HG02981 (cell line): ENCODE data around the gene SPATA6L.
"Not testable (repeated sequence)": the region's sequence is repeated elsewhere in the genome, so short reads cannot be mapped to it uniquely, and the experiment has no call there.

Experiments used
- ATAC-seq: cut with Tn5 transposase; IDR thresholded peaks from one replicate; pipeline ENCODE4 v1.9.1; 2021; ENCODE audit warnings: mild to moderate bottlenecking, moderate library complexity; ENCODE audit not compliant: unreplicated experiment

Gene SPATA6L

DNA sequence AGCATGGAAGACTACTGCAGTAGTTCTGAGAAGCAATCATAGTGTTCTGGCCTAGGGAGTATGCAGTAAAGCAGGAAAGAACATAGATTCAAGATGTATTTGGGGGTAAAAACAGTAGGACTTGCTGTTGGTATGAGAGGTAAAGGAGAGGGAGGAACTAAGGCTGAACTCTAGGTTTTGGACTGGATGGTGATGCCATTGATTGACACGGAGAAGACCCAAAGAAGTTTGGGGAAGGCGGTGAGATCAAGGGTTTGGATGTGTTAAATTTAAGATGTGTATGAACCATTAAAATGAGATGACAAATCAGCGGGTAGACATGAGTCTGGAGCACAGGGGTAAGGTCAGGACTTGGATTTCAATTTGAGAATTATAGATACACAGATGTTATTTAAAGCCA is 11.1 kb upstream of the SPATA6L start:
- no peak for ATAC-seq

DNA sequence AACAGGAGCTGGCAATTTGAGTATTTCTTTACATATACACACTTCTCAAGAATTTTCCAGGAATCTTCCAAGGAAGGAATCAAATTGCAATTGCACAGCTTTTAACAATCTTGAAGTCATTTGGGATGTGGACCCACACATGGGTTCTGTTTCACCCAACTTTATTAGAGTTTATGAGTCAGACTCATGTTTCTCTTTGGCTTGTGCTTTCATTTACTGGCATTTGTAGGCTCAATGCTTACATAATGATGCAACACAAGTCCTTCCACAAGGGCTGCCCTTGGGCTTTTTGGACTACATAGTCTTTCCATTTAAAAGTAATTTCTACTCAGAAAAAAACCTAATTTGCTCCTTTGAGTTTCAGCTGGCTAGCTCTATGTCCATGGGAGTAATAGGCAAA is 8.5 kb upstream of the SPATA6L start:
- no peak for ATAC-seq

DNA sequence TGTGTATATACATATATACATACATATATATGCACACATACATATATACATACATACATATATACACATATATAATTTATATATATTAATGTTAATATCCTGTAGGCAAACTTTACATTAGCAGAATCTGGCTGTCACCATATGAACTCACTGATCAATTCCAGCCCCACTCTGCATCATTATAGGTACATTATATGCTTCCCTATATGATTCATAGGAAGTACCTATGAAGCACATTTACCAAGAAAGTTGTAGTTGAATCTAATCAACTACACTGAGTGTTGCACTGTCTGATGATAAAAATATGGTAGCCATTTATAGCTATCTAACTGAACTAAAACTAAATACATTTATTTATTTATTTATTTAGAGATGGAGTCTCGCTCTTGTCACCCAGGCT is 5.5 kb upstream of the SPATA6L start:
- no peak for ATAC-seq

DNA sequence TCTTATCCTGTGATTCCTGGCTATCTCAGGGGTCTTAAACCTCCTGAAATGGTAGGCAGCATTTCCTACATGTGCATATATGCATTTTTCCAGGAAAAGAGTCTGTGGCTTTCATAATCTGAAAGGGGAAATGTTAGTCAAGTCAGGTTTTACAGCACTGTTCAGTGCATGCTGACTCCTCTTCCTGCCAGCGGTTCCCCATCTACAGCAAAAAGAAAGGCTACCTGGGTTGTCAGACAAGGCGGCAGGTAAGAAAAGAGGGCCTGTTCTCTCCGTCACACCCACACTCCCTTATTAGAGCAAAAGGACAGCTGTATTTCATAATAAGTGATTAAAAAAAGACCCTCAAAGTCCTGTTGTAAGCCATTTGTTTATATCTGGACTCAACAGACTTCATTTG is 4.3 kb upstream of the SPATA6L start:
- no peak for ATAC-seq

DNA sequence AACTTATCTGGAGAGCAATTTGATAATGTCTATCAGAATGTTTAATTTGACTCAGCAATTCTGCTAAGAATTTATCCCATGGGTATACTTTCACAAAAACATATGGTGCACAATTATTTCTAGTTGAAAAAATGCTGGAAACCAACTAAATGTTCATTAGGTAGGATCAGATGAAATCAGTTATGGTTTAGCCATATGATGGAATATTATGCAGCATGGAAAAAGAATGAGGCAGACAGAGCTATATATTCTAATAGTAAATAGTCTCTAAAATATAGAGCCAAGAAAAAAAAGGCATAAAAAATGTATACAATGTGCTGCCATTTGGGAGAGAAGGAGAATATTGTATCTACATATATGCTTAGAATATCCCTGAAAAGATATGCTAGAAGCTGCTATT is 3.6 kb upstream of the SPATA6L start:
- no peak for ATAC-seq

DNA sequence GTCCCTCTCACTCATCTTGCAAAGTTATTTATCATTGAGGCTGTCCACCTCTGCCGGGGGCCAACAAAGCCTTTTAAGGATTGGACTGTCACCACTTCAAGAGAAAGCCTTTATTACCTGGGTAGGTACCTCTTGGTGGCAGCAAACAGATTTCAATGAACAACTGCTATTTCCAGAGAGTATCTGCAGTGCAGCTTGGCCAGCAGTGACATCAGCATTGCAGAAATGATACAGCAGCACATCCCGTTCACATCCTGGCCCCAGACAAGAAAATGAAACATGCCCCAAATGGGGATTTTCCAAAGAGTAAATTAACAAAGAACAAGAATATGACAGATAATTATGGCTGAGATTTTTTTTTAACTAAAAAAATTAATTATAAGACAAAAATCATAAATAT is 2.3 kb upstream of the SPATA6L start:
- ATAC-seq = no peak

DNA sequence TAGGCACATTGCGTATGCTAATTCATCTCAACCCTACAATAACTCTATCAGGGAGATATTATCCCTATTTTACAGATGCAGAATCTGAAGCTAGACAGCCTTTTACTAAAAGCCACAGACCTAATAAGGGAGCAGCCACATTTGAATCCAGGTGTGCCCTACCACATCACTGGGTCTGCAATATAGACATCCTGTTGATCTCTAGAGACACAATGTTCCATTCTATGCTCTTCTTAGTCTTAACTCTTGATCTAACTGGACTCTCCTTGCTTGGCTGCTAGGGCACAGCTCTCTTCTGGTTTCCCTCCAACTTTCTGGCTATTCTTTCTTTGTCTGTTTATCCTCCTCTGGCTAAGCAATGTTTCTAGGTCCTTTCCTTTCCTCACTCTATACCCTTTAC is 1.4 kb upstream of the SPATA6L start:
- ATAC-seq = no peak

DNA sequence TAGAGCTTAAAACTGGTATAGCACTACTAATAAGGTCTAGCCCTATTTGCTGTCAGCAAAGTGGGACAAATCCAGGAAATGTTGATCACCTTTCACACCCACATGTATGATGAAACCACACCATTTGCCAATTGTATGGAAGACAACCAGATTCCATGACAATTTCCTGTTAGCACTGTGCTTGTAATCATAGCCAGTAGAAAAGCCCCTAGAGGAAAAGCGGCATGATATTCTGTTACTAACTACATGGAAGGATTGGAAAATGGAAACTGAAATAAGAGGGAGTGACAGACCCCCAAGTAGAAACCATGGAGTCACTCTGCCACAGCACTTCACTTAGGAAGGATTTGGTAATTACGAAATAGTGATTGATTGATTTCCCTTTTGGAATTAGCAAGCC is 923 bp downstream of the SPATA6L start:
- ATAC-seq = no peak

DNA sequence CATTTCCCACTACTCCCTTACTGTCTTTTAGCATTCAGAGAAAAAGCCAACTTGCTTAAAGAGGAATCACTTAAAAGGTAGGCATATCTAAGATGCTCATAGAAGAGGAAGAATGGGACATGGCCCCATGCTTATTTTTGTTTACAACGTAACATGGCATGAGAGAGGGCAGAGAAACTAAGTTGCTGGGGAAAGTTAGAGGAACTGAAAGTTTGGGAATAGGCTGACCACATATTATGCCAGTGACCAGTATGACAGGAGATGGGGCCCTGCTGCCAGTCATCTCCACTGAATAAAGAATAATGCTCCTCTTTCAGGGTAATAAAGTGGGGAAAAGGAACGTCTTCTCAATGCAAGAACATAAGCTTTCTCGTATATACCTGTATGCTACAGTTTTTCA is 2.3 kb downstream of the SPATA6L start:
- no peak for ATAC-seq

DNA sequence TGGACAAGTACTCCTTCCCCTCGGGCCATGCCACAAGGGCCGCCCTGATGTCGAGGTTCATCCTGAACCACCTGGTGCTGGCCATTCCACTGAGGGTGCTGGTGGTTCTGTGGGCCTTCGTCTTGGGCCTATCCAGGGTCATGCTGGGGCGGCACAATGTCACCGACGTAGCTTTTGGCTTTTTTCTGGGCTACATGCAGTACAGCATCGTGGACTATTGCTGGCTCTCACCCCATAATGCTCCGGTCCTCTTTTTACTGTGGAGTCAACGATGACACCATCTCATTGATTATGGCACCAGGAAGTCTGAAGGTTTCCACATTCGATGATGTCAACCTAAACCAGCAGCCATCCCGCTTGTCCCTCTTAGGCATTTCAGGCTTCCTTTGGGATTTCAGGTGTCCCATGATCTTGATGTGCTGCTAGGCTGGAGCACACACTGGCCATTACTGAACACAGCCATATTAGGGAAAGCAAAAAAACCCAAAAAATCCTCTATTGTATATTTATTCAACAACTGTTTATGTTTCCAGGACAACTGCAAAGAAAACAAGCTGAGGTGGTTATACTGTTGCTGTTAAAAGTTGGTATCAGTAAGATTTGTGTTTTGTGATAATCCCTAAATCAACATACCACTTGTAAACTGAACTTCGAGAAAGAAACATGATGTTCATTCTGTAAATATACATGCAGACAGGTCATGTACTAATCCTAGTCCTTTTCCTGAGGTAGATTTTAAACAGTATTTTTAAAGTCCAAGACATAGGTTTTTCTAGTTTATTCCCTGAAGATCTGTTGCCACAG is 3.1 kb downstream of the SPATA6L start:
- ATAC-seq = no peak

DNA sequence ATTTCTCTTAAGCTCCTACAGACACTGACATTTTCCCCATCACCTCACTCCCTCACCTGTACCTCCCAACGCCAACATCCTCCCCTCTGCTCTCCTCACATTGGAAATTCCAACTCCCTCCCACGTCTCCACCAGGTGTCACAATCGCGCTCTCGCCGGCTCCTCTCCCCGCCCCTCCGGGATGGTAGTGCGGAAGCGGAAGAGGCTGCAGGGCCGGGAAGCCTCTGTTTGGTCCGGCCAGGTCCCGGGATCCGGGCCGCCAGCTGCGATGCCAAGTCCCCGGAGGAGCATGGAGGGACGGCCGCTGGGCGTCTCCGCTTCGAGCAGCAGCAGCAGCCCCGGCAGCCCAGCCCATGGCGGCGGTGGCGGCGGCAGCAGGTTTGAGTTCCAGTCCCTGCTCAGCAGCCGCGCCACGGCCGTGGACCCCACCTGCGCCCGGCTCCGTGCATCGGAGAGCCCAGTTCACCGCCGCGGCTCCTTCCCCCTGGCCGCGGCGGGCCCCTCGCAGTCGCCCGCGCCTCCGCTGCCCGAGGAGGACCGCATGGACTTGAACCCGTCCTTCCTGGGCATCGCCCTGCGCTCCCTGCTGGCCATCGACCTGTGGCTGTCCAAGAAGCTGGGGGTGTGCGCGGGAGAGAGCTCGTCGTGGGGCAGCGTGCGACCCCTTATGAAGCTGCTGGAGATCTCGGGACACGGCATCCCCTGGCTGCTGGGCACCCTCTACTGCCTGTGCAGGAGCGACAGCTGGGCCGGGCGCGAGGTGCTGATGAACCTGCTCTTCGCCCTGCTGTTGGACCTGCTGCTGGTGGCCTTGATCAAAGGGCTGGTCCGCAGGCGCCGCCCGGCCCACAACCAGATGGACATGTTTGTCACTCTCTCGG is 3.9 kb downstream of the SPATA6L start, which contains the start of gene PLPP6:
Gene PLPP6 (plus strand): TSS at position 187 of the 881 bp plus-strand sequence. CDS start 82 bp downstream, at position 269.
- ATAC-seq = peak; percentile 82

DNA sequence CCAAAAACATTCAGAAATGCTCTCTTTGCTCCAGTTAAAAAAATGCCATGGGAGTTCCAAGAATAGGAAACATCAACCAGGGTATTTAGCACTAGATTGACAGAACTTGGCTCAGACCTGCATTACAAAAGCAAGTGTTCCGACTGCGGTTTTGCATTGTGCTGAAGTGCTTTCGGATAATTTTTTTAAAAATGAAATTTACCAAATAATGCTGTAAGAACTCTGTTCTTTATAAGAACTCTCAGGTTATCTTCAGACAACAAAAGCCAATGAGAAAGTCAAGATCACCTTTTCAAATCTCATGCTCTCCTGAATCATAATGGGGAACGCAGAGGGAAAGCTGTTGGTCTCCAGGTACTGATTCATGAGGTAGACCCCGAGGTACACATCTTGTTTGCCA is 4.7 kb downstream of the SPATA6L start:
- ATAC-seq = no peak

DNA sequence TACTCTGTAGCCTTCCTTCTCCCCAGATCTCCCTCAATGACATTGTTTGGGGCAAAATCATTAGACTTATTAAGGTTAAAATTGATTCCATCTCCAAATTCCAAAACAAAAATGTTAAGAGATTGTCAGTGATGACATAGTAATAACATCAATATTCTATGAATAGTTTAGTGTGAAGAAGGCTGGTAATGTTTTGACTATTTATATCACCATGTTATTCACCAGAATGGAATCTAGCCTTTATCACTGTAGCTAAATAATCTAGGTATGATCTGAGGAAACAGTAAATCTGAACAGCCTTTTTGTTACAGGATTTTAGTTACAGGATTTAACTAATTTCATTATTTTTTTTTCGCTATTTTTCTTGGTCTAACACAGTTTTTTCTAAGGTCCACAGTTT is 5.1 kb downstream of the SPATA6L start:
- ATAC-seq = no peak

DNA sequence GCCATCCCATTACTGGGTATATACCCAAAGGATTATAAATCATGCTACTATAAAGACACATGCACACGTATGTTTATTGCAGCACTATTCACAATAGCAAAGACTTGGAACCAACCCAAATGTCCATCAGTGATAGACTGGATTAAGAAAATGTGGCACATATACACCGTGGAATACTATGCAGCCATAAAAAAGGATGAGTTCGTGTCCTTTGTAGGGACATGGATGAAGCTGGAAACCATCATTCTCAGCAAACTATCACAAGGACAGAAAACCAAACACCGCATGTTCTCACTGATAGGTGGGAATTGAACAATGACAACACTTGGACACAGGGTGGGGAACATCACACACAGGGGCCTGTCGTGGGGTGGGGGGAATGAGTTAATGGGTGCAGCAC is 5.6 kb downstream of the SPATA6L start:
- ATAC-seq = not testable (repeated sequence)

DNA sequence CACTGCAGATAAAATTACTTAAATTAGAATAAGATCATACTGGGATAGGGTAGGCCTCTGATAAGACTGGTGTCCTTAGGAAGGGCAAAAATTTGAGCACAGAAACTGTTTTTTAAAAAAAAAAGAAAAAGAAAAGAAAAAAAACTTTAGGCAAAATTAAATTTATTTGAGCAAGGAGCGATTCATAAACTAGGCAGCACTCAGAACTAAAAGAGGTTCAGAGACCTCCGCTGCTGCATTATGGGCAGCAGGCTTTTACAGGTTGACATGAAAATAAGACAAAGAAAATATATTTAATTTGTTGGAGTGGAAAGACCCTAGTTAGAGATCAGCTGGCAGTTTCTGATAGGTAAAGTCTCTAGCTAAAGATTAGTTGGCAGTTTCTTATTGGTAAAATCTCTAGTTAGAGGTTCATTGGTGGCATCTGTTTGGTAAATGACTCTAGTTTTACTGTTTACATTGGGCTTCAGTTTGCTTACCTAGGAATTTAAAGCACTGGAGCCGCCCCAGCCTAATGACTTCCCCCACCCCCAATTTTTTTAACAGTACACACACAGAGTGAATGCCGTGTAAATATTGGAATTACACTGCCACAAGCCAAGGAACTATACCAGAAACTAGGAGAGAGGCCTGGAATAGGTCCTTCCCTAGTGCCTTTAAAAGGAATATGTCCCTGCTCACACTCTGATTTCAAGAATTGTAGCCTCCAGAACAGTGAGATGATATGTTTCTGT is 8.7 kb downstream of the SPATA6L start:
- no peak for ATAC-seq

DNA sequence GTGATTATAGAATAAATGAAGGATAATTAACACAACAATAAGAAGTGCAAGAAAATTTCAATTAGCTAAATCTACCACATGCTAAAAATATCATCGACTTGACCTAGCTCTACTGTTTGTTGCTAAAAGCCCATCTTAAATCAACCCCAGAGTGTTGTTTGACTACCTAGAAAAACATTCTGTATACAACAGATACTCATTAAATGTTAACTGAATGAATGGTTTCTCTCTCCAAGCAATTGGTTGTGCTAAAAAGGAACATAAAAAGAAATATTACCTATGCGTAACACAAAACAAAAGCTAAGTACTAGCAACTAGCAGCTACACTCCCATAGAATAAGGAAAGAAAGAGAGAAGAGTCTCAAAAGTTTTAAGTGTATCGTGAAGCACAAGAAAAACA is 9.7 kb downstream of the SPATA6L start:
- no peak for ATAC-seq

DNA sequence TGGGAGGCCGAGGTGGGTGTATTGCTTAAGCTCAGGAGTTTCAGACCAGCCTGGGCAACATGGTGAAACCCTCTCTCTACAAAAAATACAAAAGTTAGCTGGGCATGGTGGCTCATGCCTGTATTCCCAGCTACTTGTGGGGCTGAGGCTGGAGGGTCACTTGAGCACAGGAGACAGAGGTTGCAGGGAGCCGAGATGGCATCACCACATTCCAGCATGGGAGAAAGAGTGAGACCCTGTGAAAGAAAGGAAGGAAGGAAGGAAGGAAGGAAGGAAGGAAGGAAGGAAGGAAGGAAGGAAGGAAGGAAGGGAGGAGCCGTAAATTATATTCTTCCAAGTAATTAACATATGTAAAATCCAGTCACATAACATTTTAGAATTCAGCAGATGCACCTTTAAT is 10.1 kb downstream of the SPATA6L start:
- not testable (repeated sequence) for ATAC-seq

DNA sequence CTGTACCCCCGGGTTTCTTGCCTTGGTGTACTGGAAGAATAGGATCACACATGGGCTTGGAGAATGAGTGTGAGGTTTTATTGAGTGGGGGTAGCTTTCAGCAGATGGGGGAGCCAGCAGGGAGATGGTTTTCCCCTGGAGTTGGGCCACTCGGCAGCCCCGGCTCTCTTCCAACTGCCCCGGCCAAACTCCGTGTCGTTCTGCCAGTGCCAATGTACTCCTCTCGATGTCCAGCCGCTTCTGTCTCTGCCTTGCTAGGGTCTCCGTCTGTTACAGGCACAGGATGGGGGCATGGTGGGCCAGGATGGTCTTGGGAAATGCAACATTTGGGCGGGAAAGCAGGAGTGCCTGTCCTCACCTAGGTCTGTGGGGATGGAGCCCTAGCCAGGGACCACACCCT is 11.7 kb downstream of the SPATA6L start:
- ATAC-seq = no peak

DNA sequence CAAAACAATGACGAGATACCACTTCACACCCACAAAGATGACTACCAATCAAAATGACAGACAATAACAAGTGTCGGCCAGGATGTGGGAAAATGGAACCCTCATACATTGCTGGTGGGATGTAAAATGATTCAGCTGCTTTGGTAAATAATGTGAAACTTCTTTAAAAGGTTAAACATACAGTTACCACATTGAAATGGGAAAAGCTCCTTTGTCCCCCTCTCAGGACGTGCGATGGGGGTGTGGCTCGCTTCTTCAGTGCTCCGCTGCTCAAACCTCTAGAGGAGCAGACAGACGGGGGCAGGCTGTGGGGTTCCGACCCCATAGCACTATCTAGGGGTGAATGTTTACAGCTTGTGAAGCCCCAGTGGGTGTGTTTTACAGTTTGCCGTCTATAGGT is 12.2 kb downstream of the SPATA6L start:
- no peak for ATAC-seq

DNA sequence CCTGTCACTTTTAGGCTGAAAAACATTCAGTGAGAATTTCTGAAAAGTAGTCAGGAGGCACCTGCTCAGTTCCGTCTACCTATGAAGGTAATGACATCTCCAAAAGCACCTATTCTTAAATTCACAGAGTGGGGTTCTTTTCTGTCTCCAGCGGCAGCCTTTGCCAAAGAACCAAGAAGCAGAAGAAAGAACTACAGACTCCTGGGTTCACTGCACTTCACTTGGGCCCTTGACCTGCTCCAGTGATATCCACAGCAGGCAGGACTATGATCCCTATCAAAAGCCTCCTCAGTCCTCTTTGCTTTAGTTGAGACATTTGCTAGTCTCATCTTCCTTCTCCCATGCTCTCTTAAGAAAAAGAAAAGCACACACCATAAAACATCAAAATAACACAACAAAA is 23.9 kb downstream of the SPATA6L start:
- ATAC-seq = no peak

DNA sequence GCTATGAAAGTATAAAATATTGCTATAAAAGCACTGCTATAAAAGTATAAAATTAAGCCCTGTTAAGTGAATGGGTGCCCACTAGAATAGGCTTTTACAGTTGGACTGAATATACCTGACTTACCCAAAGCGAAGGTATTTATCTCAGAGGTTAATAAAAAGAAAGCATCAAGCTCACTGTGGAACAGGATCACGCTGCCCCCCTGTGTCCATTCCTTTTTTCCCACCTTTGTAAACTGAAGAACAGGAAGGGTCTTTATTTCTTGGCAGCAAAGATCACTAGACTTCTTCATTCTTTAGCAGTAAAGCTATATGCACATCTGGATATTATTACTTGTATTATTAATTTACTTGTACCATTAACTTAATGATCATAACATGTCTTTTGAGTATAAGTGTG is 26.3 kb downstream of the SPATA6L start:
- no peak for ATAC-seq
